Hypothalamus (tissue), 51 donors: Measurements from ENCODE around the gene SLC38A7.
"Not testable (repeated sequence)": the region's sequence is repeated elsewhere in the genome, so short reads cannot be mapped to it uniquely, and the experiment has no call there.

Experiments
- DNase-seq, 51 donors: peaks; one replicate each; lab custom pipeline; 2025; lab: John Stamatoyannopoulos, UW

Gene SLC38A7

GRCh38 chr16:58684354-58685083 is at the start of gene SLC38A7:
Gene SLC38A7 (minus strand): TSS chr16:58684770. CDS start chr16:58680126, 4,644 bp downstream.
- DNase-seq: peak; percentile 29 to 91 (median 80)

- peak in 50 of 51 donors; percentile 45 to 93 (median 72) for DNase-seq
Measured at GRCh38 chr16:58733671-58734458, 49.3 kb upstream of the SLC38A7 start, which contains the start of gene GOT2. Gene GOT2 (minus strand): TSS chr16:58734316. CDS start chr16:58734228, 88 bp downstream.

- peak in 2 of 51 donors; percentile 32 to 51 for DNase-seq
Measured at GRCh38 chr16:58733248-58733670, 48.7 kb upstream of the SLC38A7 start.

- DNase-seq: peak in 2 of 51 donors; percentile 7 to 51
Measured at GRCh38 chr16:58732545-58733247, 48.1 kb upstream of the SLC38A7 start.

GRCh38 chr16:58730724-58731370 is 46.3 kb upstream of the SLC38A7 start:
- peak in 12 of 51 donors; percentile 1 to 35 (median 6) for DNase-seq

GRCh38 chr16:58727796-58728568 is 43.4 kb upstream of the SLC38A7 start:
- DNase-seq: no peak

GRCh38 chr16:58727028-58727781 is 42.6 kb upstream of the SLC38A7 start:
- no peak for DNase-seq

- no peak for DNase-seq
Measured at GRCh38 chr16:58723109-58723508, 38.5 kb upstream of the SLC38A7 start.

GRCh38 chr16:58717994-58718393 is 33.4 kb upstream of the SLC38A7 start:
- no peak for DNase-seq

GRCh38 chr16:58716468-58716867 is 31.9 kb upstream of the SLC38A7 start:
- DNase-seq: no peak

GRCh38 chr16:58713742-58714141 is 29.2 kb upstream of the SLC38A7 start:
- DNase-seq: no peak

- DNase-seq: no peak
Measured at GRCh38 chr16:58709333-58709732, 24.8 kb upstream of the SLC38A7 start.

GRCh38 chr16:58699151-58699550 is 14.6 kb upstream of the SLC38A7 start:
- DNase-seq: no peak

GRCh38 chr16:58695368-58695767 is 10.8 kb upstream of the SLC38A7 start:
- no peak for DNase-seq

- DNase-seq: no peak
Measured at GRCh38 chr16:58692450-58692849, 7.9 kb upstream of the SLC38A7 start.

GRCh38 chr16:58686985-58687706 is 2.6 kb upstream of the SLC38A7 start:
- DNase-seq: not testable (repeated sequence)

GRCh38 chr16:58685084-58685449 is 497 bp upstream of the SLC38A7 start:
- DNase-seq: no peak

- peak in 2 of 51 donors; percentile 19 to 31 for DNase-seq
Measured at GRCh38 chr16:58684001-58684353, 593 bp downstream of the SLC38A7 start.
